ENCODE results near the gene FCRLB. TPM values are rescaled to one million over a fixed set of nuclear protein-coding genes. Genes with fewer than 3 reads are reported as not detected.
A peak's percentile ranks its signal among the peaks of the same experiment; 100 is the strongest.

The FCRLB gene
- total and polyA plus RNA-seq, 9 of the 15 experiments (the other 6 are each of a cell fraction or from before 2014, with no cell fraction given), result 0.20 to 4.6 (median 1.3) TPM

- TF ChIP-seq TAF1 (IDR thresholded peaks at IDR 0.05; ENCODE audit: control insufficient read depth, extremely low read depth, insufficient read depth, low read length, severe bottlenecking) (peak; percentile 83), GTF2E2 (tag; IDR thresholded peaks at IDR 0.05) (peak; percentile 86; the same call in 1 of the 2 replicates), NFATC3 (IDR thresholded peaks at IDR 0.05) (no peak), PHF20 (IDR thresholded peaks at IDR 0.05; ENCODE audit: partially characterized antibody) (peak; percentile 84), GTF3C2 (IDR thresholded peaks at IDR 0.05; ENCODE audit: borderline replicate concordance, extremely low read depth, insufficient read length) (no peak), ZNF134 (CRISPR knock-in tag; conservative IDR thresholded peaks at IDR 0.05) (no peak), E2F6 (IDR thresholded peaks at IDR 0.05; ENCODE audit: borderline replicate concordance in 1 of 2, extremely low read depth in 1 of 2, insufficient read depth in 1 of 2, insufficient read length in 1 of 2, low read depth in 1 of 2, low read length in 1 of 2, poor library complexity in 1 of 2, severe bottlenecking in 1 of 2) (peak; percentile 87 to 89), GMEB1 (CRISPR knock-in tag; IDR thresholded peaks at IDR 0.05) (peak; percentile 30; the same call in 1 of the 2 replicates), NCOA6 (IDR thresholded peaks at IDR 0.05) (peak; percentile 40; the same call in 1 of the 2 replicates), SMAD4 (CRISPR knock-in tag; conservative IDR thresholded peaks at IDR 0.05) (peak; percentile 81), ZBTB34 (CRISPR knock-in tag; IDR thresholded peaks at IDR 0.05) (no peak), YBX1 (IDR thresholded peaks at IDR 0.05) (no peak), POLR2G (IDR thresholded peaks at IDR 0.05; ENCODE audit: low read depth, low read length) (peak; percentile 94), MAFG (tag; conservative IDR thresholded peaks at IDR 0.05) (no peak), ZNF174 (CRISPR knock-in tag; IDR thresholded peaks at IDR 0.05) (no peak), ZBTB43 (CRISPR knock-in tag; IDR thresholded peaks at IDR 0.05) (no peak), ZKSCAN1 (IDR thresholded peaks at IDR 0.05; ENCODE audit: low read depth, low read length) (peak; percentile 33; the same call in 1 of the 2 replicates), ZKSCAN3 (CRISPR knock-in tag; IDR thresholded peaks at IDR 0.05) (no peak)
These were observed 28.4 kb downstream of the FCRLB start, which contains the start of gene DUSP12 (continued) for GRCh38 chr1:161749509-161750407.

Measured in K562 (cell line).